Activated naive CD8-positive, alpha-beta T cell treated with anti-CD3 and anti-CD28 coated beads, Interleukin-2, amount 50 U/mL, for 24 hours (primary cell): ENCODE measurements around the gene PLIN3.
"Not testable (repeated sequence)": the region's sequence is repeated elsewhere in the genome, so short reads cannot be mapped to it uniquely, and the experiment has no call there.

Source experiments
- ATAC-seq: fragments of 150-1000 bp; cut with Tn5 transposase; one replicate; pipeline ENCODE4 v1.10.0; 2021
- DNase-seq: peaks from one replicate; pipeline ENCODE4 v3.0.0; 2021
- H3K27ac Mint-ChIP-seq: one replicate; pipeline ENCODE4 v1.8.0; 2021; ENCODE audit warnings: mild to moderate bottlenecking, mixed read lengths
- H3K27me3 Mint-ChIP-seq: one replicate; pipeline ENCODE4 v1.8.0; 2021; ENCODE audit warnings: mixed read lengths
- H3K36me3 Mint-ChIP-seq: one replicate; pipeline ENCODE4 v1.8.0; 2021; ENCODE audit warnings: low read depth, mixed read lengths
- H3K4me1 Mint-ChIP-seq: one replicate; pipeline ENCODE4 v1.8.0; 2021; ENCODE audit warnings: mixed read lengths
- H3K4me3 Mint-ChIP-seq: one replicate; pipeline ENCODE4 v1.8.0; 2021; ENCODE audit warnings: mild to moderate bottlenecking, moderate library complexity, mixed read lengths
- H3K9me3 Mint-ChIP-seq: one replicate; pipeline ENCODE4 v1.8.0; 2021; ENCODE audit warnings: mixed read lengths

The PLIN3 gene

DNA sequence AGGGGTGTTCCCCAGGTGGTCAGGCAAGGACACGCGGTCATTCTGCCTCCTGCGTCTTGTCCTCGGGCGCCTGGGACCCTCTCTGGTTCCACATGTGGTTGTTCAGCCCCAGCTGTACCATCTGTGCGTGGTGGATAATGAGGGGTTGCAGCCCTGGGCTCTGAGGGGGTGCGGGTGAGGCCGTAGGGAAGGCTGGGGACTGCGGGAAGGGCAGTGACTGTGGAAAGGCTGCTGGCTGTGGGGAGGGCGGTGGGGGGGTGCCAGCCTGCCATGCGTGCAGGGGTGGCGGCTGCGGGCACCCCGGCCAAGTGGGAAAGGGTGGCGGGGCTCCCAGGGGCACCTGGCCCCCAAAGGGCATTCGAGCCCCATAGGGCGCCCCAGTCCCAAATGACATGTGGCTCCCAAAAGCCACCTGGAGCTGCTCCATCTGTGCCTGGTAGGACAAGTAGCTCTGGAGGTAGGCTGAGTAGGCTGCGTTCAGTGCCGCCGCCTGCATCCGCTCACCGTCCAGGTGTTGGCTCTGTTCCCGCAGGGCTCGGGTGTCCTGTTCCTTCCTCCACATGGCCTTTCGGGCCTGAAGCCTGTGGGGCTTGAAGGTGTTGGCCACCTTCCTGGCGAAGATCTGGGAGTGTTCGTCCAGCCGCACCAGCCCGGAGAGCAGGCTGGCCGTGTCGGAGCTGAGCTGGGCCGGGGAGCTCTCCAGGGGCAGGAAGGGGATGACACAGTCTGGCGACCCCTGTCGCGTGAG, 51.1 kb downstream of the PLIN3 start:
- peaks cover 17% of the 10 kb centered on the region for H3K36me3 Mint-ChIP-seq
- H3K27me3 Mint-ChIP-seq, result no peaks in the 10 kb centered on the region
- H3K4me1 Mint-ChIP-seq, result peaks cover 20% of the 10 kb centered on the region
- DNase-seq, result no peak
- ATAC-seq, result no peak
- peaks cover 4% of the 10 kb centered on the region for H3K9me3 Mint-ChIP-seq
- H3K27ac Mint-ChIP-seq, result peak overlapping the region; percentile 75
- H3K4me3 Mint-ChIP-seq, result no peak overlapping the region

DNA sequence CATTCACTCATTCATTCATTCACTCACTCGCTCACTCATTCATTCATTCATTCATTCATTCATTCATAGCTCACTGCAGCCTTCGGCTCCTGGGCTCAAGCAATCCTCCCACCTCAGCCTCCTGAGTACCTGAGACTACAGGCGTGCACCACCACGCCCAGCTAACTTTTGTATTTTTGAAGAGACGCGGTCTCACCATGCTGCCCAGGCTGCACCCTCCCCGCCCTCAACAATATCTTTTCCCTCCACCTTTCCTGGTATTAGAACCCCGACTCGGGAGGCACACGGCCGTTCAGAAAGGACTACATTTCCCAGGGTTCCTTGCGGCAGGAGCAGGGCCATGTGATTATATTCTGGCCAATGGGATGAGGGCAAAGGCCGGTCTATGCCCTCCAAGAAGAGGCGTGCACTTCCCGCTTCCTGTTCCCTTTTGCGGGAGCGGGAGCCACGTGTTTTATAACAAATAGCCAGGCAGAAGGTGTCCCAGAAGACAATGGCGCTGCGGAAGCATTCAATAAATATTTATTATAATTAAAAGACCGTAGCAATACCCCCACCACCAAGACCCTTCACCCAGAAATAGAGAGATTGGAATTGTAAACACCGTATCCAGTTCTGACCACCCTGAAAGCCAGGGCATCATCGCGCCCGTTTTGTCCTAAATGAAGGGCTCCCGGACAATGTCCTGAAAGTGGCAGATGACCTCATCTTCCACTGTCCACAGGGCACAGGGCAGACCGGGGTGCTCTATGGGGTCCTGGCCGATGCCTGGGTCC, 51.9 kb downstream of the PLIN3 start:
- no peaks in the 10 kb centered on the region for H3K27me3 Mint-ChIP-seq
- DNase-seq (peak; percentile 84), ATAC-seq (peak; percentile 90)
- peaks cover 20% of the 10 kb centered on the region for H3K4me1 Mint-ChIP-seq
- H3K9me3 Mint-ChIP-seq, result peaks cover 4% of the 10 kb centered on the region
- H3K36me3 Mint-ChIP-seq, result peaks cover 16% of the 10 kb centered on the region
- peak overlapping the region; percentile 69 for H3K4me3 Mint-ChIP-seq
- peak overlapping the region; percentile 75 for H3K27ac Mint-ChIP-seq

DNA sequence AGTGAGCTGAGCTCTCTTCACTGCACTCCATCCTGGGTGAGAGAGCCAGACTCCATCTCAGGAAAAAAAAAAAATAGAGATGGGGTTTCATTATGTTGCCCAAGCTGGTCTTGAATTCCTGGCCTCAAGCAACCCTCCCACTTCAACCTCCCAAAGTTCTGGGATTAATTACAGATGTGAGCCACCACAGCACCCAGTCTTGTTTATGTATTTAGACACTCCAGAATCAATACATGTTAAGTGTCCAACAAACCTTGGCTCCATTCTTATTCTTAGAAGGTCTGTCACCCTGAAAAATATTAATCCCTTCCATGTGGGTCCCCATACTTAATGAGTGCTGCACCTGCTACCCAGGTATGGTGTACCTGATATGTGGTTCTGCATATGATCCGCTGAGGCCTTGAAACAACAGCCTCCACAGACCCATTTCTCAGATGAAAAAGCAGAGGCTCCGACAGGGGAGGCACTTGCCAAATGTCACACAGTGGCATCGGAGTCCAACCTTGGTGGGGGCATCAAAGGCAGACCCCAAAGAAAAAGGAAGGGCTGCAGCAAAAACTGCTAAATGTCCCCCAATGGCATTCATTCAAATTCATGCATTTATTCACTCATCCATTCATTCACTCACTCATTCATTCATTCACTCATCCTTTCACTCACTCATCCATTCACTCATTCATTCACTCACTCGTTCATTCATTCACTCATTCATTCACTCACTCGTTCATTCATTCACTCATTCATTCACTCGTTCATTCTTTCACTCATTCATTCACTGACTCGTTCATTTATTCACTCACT, 52.6 kb downstream of the PLIN3 start:
- H3K9me3 Mint-ChIP-seq, result peaks cover 4% of the 10 kb centered on the region

DNA sequence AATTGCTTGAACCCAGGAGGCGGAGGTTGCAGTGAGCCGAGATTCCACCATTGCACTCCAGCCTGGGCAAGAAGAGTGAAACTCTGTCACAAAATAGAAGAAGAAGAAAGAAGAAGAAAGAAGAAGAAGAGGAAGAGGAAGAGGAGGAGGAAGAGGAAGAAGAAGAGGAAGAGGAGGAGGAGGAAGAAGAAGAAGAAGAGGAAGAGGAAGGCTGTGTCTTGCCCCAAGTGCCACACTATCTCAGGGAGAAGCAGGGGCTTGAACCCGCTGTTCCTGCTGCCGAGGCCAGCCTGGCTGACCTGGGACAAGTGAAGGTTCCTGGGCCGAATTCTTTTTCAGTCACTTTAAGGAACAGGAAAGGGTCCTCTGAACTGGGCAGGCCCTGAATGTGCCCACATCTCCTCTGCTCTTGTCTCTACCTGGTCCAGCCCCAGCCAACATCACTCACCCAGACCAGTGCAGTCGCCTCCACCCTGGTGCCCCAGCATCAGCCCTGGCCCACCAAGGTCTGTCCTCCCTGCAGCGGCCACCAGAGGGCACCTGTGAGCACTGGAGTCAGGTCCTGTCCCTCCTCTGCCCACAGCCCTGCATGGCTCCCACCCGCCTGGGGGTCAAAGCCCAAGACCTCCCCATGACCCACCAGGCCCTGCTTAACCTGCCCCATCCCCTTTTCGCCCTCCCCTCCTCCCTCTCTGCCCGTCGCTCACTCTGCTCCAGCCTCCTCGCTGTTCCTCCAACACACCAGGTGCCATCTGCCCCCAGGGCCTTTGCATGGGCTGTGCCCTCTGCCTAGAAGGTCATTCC, 55.9 kb downstream of the PLIN3 start:
- Mint-ChIP-seq H3K4me3 (no peak overlapping the region), H3K27me3 (no peaks in the 10 kb centered on the region), H3K9me3 (peaks cover 4% of the 10 kb centered on the region), H3K36me3 (peaks cover 7% of the 10 kb centered on the region), H3K27ac (peak overlapping the region; percentile 49), H3K4me1 (peaks cover 17% of the 10 kb centered on the region)
- ATAC-seq (peak; percentile 80), DNase-seq (peak; percentile 96)

More for the DNA sequence above, 52.6 kb downstream of the PLIN3 start:
- Mint-ChIP-seq H3K4me1 (peaks cover 20% of the 10 kb centered on the region), H3K36me3 (peaks cover 16% of the 10 kb centered on the region), H3K27ac (peak overlapping the region; percentile 75), H3K27me3 (no peaks in the 10 kb centered on the region), H3K4me3 (peak overlapping the region; percentile 69)
- DNase-seq (no peak), ATAC-seq (no peak)

DNA sequence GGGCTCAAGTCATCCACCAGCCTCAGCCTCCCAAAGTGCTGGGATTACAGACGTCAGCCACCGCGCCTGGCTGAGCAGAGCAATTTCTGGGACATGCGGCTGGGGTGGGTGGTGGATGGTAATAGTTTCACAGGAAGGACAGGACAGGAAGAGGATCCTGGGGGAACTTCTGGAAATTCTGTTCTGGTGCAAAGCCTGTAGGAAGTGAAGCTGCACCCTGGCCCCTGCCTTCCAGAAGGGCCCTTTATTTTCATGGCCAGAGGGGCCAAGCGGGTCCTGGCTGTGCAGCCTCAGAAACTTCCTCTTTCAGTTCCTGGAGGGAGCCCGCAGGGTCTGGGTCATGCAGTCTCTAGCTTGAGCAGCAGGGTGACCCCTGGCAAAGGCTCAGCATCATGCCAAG, 60.3 kb downstream of the PLIN3 start:
- Mint-ChIP-seq H3K36me3 (no peaks in the 10 kb centered on the region), H3K4me3 (no peak overlapping the region), H3K27ac (no peak overlapping the region), H3K9me3 (no peaks in the 10 kb centered on the region), H3K4me1 (no peaks in the 10 kb centered on the region), H3K27me3 (no peaks in the 10 kb centered on the region)
- no peak for ATAC-seq
- no peak for DNase-seq

DNA sequence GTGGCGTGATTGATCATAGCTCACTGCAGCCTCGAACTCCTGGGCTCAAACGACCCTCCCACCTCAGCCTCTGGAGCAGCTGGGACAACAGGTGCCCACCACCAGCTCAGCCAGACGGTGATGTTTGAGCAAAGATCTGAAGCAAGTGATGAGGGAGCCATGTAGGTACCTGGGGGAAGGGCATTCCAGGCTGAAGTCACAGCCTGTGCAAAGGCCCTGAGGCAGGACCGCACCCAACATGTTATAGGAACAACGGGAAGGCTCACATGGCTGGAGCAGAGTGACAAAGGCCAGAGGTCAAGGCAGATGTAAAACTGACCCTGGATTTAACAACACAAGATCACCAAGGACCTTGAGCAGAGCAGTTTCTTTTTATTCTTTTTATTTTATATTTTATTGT, 61.1 kb downstream of the PLIN3 start:
- no peak for ATAC-seq
- H3K4me1 Mint-ChIP-seq, result no peaks in the 10 kb centered on the region
- no peak overlapping the region for H3K4me3 Mint-ChIP-seq
- H3K36me3 Mint-ChIP-seq, result no peaks in the 10 kb centered on the region
- DNase-seq, result no peak
- no peaks in the 10 kb centered on the region for H3K9me3 Mint-ChIP-seq
- no peak overlapping the region for H3K27ac Mint-ChIP-seq
- no peaks in the 10 kb centered on the region for H3K27me3 Mint-ChIP-seq

DNA sequence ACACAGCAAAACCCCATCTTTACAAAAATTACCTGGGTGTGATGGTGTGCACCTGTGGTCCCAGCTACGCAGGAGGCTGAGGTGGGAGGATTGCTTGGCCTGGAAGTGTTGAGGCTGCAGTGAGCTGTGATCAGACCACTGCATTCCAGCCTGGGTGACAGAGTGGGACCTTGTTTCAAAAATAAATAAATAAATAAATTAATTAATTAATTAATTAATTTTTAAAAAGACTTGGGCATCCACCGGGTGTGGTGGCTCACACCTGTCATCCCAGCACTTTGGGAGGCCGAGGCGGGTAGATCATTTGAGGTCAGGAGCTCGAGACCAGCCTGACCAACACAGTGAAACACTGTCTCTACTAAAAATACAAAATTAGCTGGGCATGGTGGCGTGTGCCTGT, 62.3 kb downstream of the PLIN3 start:
- H3K36me3 Mint-ChIP-seq, H3K9me3 Mint-ChIP-seq, H3K4me3 Mint-ChIP-seq, H3K27ac Mint-ChIP-seq, H3K27me3 Mint-ChIP-seq, DNase-seq, H3K4me1 Mint-ChIP-seq, ATAC-seq: not testable (repeated sequence)

DNA sequence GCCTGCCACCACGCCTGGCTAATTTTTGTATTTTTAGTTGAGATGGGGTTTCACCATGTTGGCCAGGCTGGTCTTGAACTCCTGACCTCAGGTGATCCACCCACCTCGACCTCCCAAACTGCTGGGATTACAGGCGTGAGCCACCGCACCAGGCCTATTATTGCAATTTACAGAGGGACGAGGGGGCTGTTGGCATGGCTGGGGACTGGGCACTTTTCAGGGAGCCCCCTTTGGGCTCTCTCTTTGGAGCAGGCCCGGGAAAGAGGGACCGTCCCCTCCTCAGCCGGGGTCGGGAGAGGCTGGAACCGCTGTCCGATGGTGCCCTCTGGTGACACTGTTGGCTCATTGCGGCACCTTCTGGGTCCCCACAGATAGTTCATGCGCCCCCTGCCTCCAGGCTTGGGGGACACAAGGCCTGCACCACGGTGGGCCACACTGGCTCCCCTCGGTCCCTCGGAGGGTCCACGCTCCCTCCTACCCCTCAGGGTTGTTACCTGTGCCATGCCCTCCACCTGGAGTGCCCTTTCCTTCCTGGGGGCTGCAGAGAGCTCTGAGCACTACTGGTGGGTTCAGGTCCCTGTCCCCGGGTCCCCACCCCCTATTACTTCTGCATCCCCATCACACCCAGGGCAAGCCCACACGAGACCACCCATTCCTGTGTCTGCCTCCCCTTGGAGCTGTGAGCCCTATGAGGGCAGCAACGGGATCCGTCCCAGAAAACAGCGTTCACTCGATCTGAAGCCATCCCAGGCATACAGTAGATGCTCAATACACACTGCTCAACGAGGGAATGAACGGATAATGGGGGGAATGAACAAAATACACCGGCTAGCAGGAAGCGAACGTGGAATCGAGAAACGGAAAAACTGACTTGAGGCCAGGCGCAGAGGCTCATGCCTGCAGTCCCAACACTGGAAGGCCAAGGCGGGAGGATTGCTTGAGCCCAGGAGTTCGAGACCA, 63.5 kb downstream of the PLIN3 start:
- DNase-seq (peak; percentile 80), ATAC-seq (peak; percentile 80)
- Mint-ChIP-seq H3K4me1 (no peaks in the 10 kb centered on the region), H3K4me3 (no peak overlapping the region), H3K27me3 (no peaks in the 10 kb centered on the region), H3K36me3 (peaks cover 2% of the 10 kb centered on the region), H3K9me3 (no peaks in the 10 kb centered on the region), H3K27ac (no peak overlapping the region)

DNA sequence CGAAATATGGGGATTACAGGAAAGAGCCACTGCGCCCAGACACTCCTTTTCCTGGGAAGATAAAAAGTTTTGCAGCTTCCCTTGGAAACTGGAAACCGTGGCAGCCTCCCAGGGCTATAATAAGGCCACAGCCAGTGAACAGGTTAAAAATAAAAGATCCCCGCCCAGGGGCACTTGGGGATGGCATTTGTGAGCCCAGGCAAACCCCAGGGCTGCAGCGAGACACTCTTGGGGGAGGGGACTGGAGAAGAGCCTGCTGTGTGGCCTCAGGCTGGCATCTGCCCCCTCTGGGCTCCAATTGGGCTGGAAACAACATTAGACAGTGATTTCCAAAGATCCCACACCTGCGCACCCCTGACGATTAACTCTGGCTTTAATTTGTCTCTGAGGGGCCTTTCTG, 64.8 kb downstream of the PLIN3 start:
- H3K27ac Mint-ChIP-seq, result no peak overlapping the region
- no peaks in the 10 kb centered on the region for H3K9me3 Mint-ChIP-seq
- DNase-seq (no peak), ATAC-seq (no peak)
- H3K4me1 Mint-ChIP-seq, result no peaks in the 10 kb centered on the region
- peaks cover 5% of the 10 kb centered on the region for H3K36me3 Mint-ChIP-seq
- H3K4me3 Mint-ChIP-seq, result no peak overlapping the region
- H3K27me3 Mint-ChIP-seq, result no peaks in the 10 kb centered on the region

DNA sequence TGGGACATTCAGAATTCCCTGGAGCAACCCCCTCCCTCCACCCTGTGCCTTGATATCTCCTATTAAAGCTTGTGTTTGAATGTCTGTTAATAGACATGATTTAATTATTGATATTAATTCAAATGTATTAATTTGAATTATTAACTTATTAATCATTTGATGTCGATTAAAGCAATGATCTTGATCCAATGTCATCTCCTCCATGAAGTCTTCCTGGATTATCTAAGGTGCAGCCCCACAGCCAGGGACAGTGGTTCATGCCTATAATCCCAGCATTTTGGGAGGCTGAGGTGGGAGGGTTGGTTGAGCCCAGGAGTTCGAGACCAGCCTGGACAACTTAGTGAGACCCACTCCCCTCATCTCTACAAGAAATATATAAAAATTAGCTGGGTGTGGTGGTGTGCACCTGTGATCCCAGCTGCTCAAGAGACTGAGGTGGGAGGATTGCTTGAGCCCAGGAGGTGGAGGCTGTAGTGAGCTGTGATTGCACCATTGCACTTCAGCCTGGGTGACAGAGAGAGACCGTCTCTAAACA, 66.3 kb downstream of the PLIN3 start:
- no peaks in the 10 kb centered on the region for H3K9me3 Mint-ChIP-seq
- no peak for ATAC-seq

DNA sequence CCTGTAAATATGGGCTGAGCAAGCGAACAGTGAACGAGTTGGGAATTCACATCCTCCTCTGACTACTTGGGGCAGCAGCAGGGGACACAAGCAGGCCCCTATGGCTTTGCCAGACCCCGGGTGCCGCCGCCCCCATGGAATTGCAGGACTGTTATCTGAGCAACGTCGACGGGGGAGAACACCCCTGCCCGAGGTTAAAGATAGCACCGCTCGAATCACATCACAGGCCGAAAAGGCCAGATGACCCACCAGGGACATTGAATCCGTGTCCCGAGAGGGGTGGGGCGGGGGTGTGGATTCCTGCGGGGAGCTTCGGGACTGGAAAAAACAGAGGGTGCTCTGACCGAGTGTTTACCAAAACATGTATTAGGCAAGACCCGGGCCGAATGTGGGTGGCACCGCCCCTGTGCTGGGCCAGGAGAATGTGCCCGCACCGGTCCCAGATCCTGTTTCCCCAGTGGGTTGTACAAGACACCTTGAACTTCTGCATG, 66.8 kb downstream of the PLIN3 start:
- peaks cover 12% of the 10 kb centered on the region for H3K4me1 Mint-ChIP-seq
- DNase-seq (no peak), ATAC-seq (no peak)
- no peaks in the 10 kb centered on the region for H3K27me3 Mint-ChIP-seq
- no peaks in the 10 kb centered on the region for H3K9me3 Mint-ChIP-seq
- peaks cover 16% of the 10 kb centered on the region for H3K36me3 Mint-ChIP-seq
- no peak overlapping the region for H3K27ac Mint-ChIP-seq
- no peak overlapping the region for H3K4me3 Mint-ChIP-seq

More for the DNA sequence above, 66.3 kb downstream of the PLIN3 start:
- Mint-ChIP-seq H3K4me3 (no peak overlapping the region), H3K4me1 (peaks cover 8% of the 10 kb centered on the region), H3K36me3 (peaks cover 16% of the 10 kb centered on the region), H3K27me3 (no peaks in the 10 kb centered on the region), H3K27ac (no peak overlapping the region)
- DNase-seq, result no peak

DNA sequence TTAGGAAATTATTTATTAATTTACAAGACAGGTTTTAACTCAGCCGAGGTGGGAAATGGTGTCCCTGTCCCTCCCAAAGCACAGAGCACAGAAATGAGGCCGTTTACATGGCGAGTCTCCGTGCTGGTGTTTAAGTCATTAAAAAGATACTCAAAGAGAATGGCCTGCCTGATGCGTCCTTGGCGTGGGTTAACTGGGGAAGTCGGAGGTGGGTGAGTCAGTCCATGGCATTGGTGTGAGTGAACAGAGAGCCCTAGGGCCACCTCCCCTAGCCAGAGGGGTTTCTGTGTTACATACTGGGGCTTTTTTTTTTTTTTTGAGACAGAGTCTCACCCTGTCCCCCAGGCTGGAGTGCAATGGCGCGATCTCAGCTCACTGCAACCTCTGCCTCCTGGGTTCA, 72.1 kb downstream of the PLIN3 start:
- Mint-ChIP-seq H3K27me3 (no peaks in the 10 kb centered on the region), H3K27ac (peak overlapping the region; percentile 57), H3K36me3 (peaks cover 39% of the 10 kb centered on the region), H3K4me3 (peak overlapping the region; percentile 42), H3K4me1 (peaks cover 45% of the 10 kb centered on the region), H3K9me3 (no peaks in the 10 kb centered on the region)
- no peak for DNase-seq
- ATAC-seq, result no peak

DNA sequence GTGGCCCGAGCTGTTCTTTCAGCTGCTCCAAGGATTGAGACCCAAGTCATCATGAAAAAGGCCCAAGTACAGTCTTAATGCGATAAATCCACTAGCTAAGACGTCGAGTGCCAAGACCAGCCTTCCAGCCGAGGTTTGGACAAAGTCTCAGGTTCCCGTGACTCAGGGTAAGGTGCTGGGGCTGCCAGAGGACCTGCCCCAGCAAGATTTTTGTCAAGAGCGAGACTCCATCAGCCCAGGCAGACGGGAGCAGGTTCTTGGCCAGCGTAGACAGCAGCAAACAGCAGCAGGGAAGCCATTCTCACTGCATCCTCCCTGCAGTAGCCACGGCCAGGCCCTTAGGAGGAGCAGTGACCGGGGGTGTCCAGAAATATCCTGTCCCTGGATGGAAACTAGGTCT, 72.5 kb downstream of the PLIN3 start:
- ATAC-seq, result no peak
- Mint-ChIP-seq H3K36me3 (peaks cover 39% of the 10 kb centered on the region), H3K27ac (peak overlapping the region; percentile 57), H3K4me1 (peaks cover 45% of the 10 kb centered on the region), H3K4me3 (peak overlapping the region; percentile 42), H3K9me3 (no peaks in the 10 kb centered on the region), H3K27me3 (no peaks in the 10 kb centered on the region)
- DNase-seq, result no peak
